Measurements from ENCODE around the gene FLVCR2.

FLVCR2 gene

GRCh38 chr14:75559045-75559444 is 19.4 kb upstream of the FLVCR2 start:
- DNase-seq, result no peak

GRCh38 chr14:75559451-75560222 is 18.8 kb upstream of the FLVCR2 start:
- no peak for DNase-seq

GRCh38 chr14:75561013-75561432 is 17.4 kb upstream of the FLVCR2 start:
- peak; percentile 70 to 78 for DNase-seq

- DNase-seq, result no peak
Observed at GRCh38 chr14:75562089-75562488, 16.3 kb upstream of the FLVCR2 start.

- no peak for DNase-seq
Observed at GRCh38 chr14:75562489-75562888, 15.9 kb upstream of the FLVCR2 start.

GRCh38 chr14:75563931-75564330 is 14.5 kb upstream of the FLVCR2 start:
- no peak for DNase-seq

GRCh38 chr14:75565056-75565455 is 13.4 kb upstream of the FLVCR2 start:
- no peak for DNase-seq

- DNase-seq, result no peak
Observed at GRCh38 chr14:75566321-75566720, 12.1 kb upstream of the FLVCR2 start.

GRCh38 chr14:75566752-75567151 is 11.7 kb upstream of the FLVCR2 start:
- no peak for DNase-seq

GRCh38 chr14:75568140-75568539 is 10.3 kb upstream of the FLVCR2 start:
- no peak for DNase-seq

GRCh38 chr14:75568791-75569190 is 9.6 kb upstream of the FLVCR2 start:
- no peak for DNase-seq

- no peak for DNase-seq
Observed at GRCh38 chr14:75570797-75571196, 7.6 kb upstream of the FLVCR2 start.

GRCh38 chr14:75572104-75572503 is 6.3 kb upstream of the FLVCR2 start:
- DNase-seq, result no peak

GRCh38 chr14:75577090-75577489 is 1.3 kb upstream of the FLVCR2 start:
- DNase-seq, result no peak

GRCh38 chr14:75577729-75578101 is 705 bp upstream of the FLVCR2 start:
- DNase-seq, result peak; percentile 70 to 89

- DNase-seq, result peak in 1 of 2 experiments; percentile 69
Observed at GRCh38 chr14:75578786-75579337, 442 bp downstream of the FLVCR2 start.

GRCh38 chr14:75579338-75579864 is 981 bp downstream of the FLVCR2 start:
- no peak for DNase-seq

GRCh38 chr14:75579882-75580281 is 1.5 kb downstream of the FLVCR2 start:
- no peak for DNase-seq

GRCh38 chr14:75587388-75587787 is 9.0 kb downstream of the FLVCR2 start:
- DNase-seq, result no peak

GRCh38 chr14:75589931-75590330 is 11.5 kb downstream of the FLVCR2 start:
- no peak for DNase-seq

GRCh38 chr14:75591331-75591946 is 13.0 kb downstream of the FLVCR2 start:
- DNase-seq, result no peak

- no peak for DNase-seq
Observed at GRCh38 chr14:75591987-75592575, 13.7 kb downstream of the FLVCR2 start.

GRCh38 chr14:75595226-75595625 is 16.8 kb downstream of the FLVCR2 start:
- no peak for DNase-seq

- DNase-seq, result no peak
Observed at GRCh38 chr14:75597149-75597548, 18.7 kb downstream of the FLVCR2 start.

All from NCI-H524 (cell line).